ENCODE data around the gene NCSTN. TPM values are rescaled to one million over a fixed set of nuclear protein-coding genes. Genes with fewer than 3 reads are reported as not detected.
"Not testable (repeated sequence)": the region's sequence is repeated elsewhere in the genome, so short reads cannot be mapped to it uniquely, and the experiment has no call there.

The NCSTN gene
- total and polyA plus RNA-seq, 5 donors: 60.7 to 84.3 (median 69.3) TPM

GRCh38 chr1:160373696-160374095 is 30.5 kb downstream of the NCSTN start:
- DNase-seq: no peak
- ATAC-seq: no peak
- 84% methylated on average over 4 of the region's 4 CpGs for WGBS
- Histone ChIP-seq H3K27ac (ENCODE audit: low read length) (no peak overlapping the region), H3K4me1 (ENCODE audit: control insufficient read depth, insufficient read depth, low read length) (peaks cover 7% of the 10 kb centered on the region), H3K9me3 (ENCODE audit: control insufficient read depth, low read length) (no peaks in the 10 kb centered on the region), H3K4me3 (ENCODE audit: low read length) (no peak overlapping the region), H3K27me3 (ENCODE audit: control insufficient read depth, insufficient read depth) (no peaks in the 10 kb centered on the region)
- intact Hi-C loops (cut with DNase I): loop anchor here in 3 of 4 donors (10.0 kb wide), 3 partner anchors 269 to 289 kb away; partner anchors contain the start of genes IGSF8 (in 1 of the 3) and KCNJ9 (in 1 of the 3)

- WGBS: 44% methylated on average over 6 of the region's 6 CpGs
- Histone ChIP-seq H3K27me3 (ENCODE audit: control insufficient read depth, insufficient read depth) (no peaks in the 10 kb centered on the region), H3K27ac (ENCODE audit: low read length) (no peak overlapping the region), H3K9me3 (ENCODE audit: control insufficient read depth, low read length) (no peaks in the 10 kb centered on the region), H3K4me3 (ENCODE audit: low read length) (no peak overlapping the region), H3K4me1 (ENCODE audit: control insufficient read depth, insufficient read depth, low read length) (peaks cover 7% of the 10 kb centered on the region)
- intact Hi-C loops (cut with DNase I): loop anchor here in 3 of 4 donors (10.0 kb wide), 3 partner anchors 270 to 290 kb away; partner anchors contain the start of genes IGSF8 (in 1 of the 3) and KCNJ9 (in 1 of the 3)
- peak; percentile 31 to 72 (median 70) for DNase-seq
- ATAC-seq: peak; percentile 27 to 59
Measured at GRCh38 chr1:160374306-160375110, 31.3 kb downstream of the NCSTN start.

- ATAC-seq (peak; percentile 22 to 28), DNase-seq (no peak)
- H3K4me1 ChIP-seq (ENCODE audit: control insufficient read depth, insufficient read depth, low read length): peaks cover 7% of the 10 kb centered on the region
- 13% methylated on average over 9 of the region's 9 CpGs for WGBS
- intact Hi-C loops (cut with DNase I): loop anchor here in 3 of 4 donors (10.0 kb wide), 3 partner anchors 271 to 291 kb away; partner anchors contain the start of genes IGSF8 (in 1 of the 3) and KCNJ9 (in 1 of the 3)
- H3K27ac ChIP-seq (ENCODE audit: low read length): no peak overlapping the region
- no peaks in the 10 kb centered on the region for H3K27me3 ChIP-seq (ENCODE audit: control insufficient read depth, insufficient read depth)
- no peaks in the 10 kb centered on the region for H3K9me3 ChIP-seq (ENCODE audit: control insufficient read depth, low read length)
- no peak overlapping the region for H3K4me3 ChIP-seq (ENCODE audit: low read length)
Measured at GRCh38 chr1:160375788-160376524, 32.8 kb downstream of the NCSTN start.

DNA sequence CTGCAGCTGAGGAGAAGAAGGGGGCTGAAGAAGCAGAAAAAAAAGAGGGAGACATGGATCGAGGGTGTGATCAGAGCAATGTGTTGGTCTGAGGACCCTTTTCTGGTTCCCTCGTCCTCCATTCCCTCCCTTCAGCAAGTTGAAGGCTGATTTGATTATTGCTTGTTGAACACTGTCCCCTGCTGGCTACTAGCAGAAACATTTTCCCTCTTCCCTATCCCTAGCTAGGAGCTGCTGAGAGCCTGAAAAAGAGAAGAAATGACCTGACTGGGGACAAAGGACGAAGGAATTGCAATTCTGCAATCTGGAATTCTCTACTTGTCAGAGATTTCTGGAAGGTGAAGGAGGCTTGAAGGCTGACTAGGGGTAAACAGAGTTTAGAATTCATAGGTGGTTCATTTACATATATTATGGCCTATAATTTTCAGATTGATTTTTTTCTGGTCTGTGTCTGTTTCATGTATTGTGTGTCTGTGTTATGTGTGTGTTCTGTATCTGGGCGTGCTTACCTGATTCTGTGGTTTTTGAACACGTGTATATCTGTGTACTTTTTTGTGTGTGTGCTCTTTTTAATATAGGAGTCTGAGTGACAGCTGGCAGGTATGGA is 33.4 kb downstream of the NCSTN start:
- H3K4me1 ChIP-seq (ENCODE audit: control insufficient read depth, insufficient read depth, low read length): peaks cover 7% of the 10 kb centered on the region
- no peak overlapping the region for H3K27ac ChIP-seq (ENCODE audit: low read length)
- intact Hi-C loops (cut with DNase I): loop anchor here in 3 of 4 donors (10.0 kb wide), 3 partner anchors 272 to 292 kb away; partner anchors contain the start of genes IGSF8 (in 1 of the 3) and KCNJ9 (in 1 of the 3)
- H3K9me3 ChIP-seq (ENCODE audit: control insufficient read depth, low read length): no peaks in the 10 kb centered on the region
- WGBS: 6% methylated on average over 5 of the region's 5 CpGs
- DNase-seq (no peak), ATAC-seq (peak; percentile 79 to 83)
- no peak overlapping the region for H3K4me3 ChIP-seq (ENCODE audit: low read length)
- H3K27me3 ChIP-seq (ENCODE audit: control insufficient read depth, insufficient read depth): no peaks in the 10 kb centered on the region

- peaks cover 7% of the 10 kb centered on the region for H3K4me1 ChIP-seq (ENCODE audit: control insufficient read depth, insufficient read depth, low read length)
- WGBS: 74% methylated on average over 7 of the region's 7 CpGs
- ATAC-seq (no peak), DNase-seq (no peak)
- H3K9me3 ChIP-seq (ENCODE audit: control insufficient read depth, low read length): no peaks in the 10 kb centered on the region
- no peak overlapping the region for H3K27ac ChIP-seq (ENCODE audit: low read length)
- intact Hi-C loops (cut with DNase I): loop anchor here in 3 of 4 donors (10.0 kb wide), 3 partner anchors 273 to 293 kb away; partner anchors contain the start of genes IGSF8 (in 1 of the 3) and KCNJ9 (in 1 of the 3)
- no peaks in the 10 kb centered on the region for H3K27me3 ChIP-seq (ENCODE audit: control insufficient read depth, insufficient read depth)
- H3K4me3 ChIP-seq (ENCODE audit: low read length): no peak overlapping the region
Measured at GRCh38 chr1:160377585-160378206, 34.5 kb downstream of the NCSTN start.

GRCh38 chr1:160384812-160385211 is 41.6 kb downstream of the NCSTN start:
- WGBS: 96% methylated on average over 2 of the region's 2 CpGs
- intact Hi-C loops (cut with DNase I): not testable (repeated sequence)

GRCh38 chr1:160388406-160388805 is 45.2 kb downstream of the NCSTN start:
- intact Hi-C loops (cut with DNase I): not testable (repeated sequence)

More at GRCh38 chr1:160384812-160385211, 41.6 kb downstream of the NCSTN start:
- DNase-seq; H3K4me1 ChIP-seq (ENCODE audit: control insufficient read depth, insufficient read depth, low read length); H3K9me3 ChIP-seq (ENCODE audit: control insufficient read depth, low read length); H3K27ac ChIP-seq (ENCODE audit: low read length); H3K4me3 ChIP-seq (ENCODE audit: low read length); ATAC-seq; H3K27me3 ChIP-seq (ENCODE audit: control insufficient read depth, insufficient read depth): not testable (repeated sequence)

GRCh38 chr1:160394673-160395072 is 51.5 kb downstream of the NCSTN start:
- 93% methylated on average over 8 of the region's 8 CpGs for WGBS
- ATAC-seq (no peak), DNase-seq (no peak)
- intact Hi-C loops (cut with DNase I): no loop called here
- H3K27ac ChIP-seq (ENCODE audit: low read length): no peak overlapping the region
- H3K27me3 ChIP-seq (ENCODE audit: control insufficient read depth, insufficient read depth): no peaks in the 10 kb centered on the region
- no peaks in the 10 kb centered on the region for H3K9me3 ChIP-seq (ENCODE audit: control insufficient read depth, low read length)
- H3K4me3 ChIP-seq (ENCODE audit: low read length): no peak overlapping the region
- H3K4me1 ChIP-seq (ENCODE audit: control insufficient read depth, insufficient read depth, low read length): no peaks in the 10 kb centered on the region

More at GRCh38 chr1:160388406-160388805, 45.2 kb downstream of the NCSTN start:
- not testable (repeated sequence) for DNase-seq; ATAC-seq; H3K4me3 ChIP-seq (ENCODE audit: low read length); H3K27ac ChIP-seq (ENCODE audit: low read length); H3K27me3 ChIP-seq (ENCODE audit: control insufficient read depth, insufficient read depth); H3K9me3 ChIP-seq (ENCODE audit: control insufficient read depth, low read length); H3K4me1 ChIP-seq (ENCODE audit: control insufficient read depth, insufficient read depth, low read length)
- WGBS: 77% methylated on average over 4 of the region's 4 CpGs

GRCh38 chr1:160397651-160398050 is 54.5 kb downstream of the NCSTN start:
- no peak for DNase-seq
- Histone ChIP-seq H3K27me3 (ENCODE audit: control insufficient read depth, insufficient read depth) (no peaks in the 10 kb centered on the region), H3K4me1 (ENCODE audit: control insufficient read depth, insufficient read depth, low read length) (peaks cover 15% of the 10 kb centered on the region), H3K4me3 (ENCODE audit: low read length) (no peak overlapping the region), H3K9me3 (ENCODE audit: control insufficient read depth, low read length) (no peaks in the 10 kb centered on the region), H3K27ac (ENCODE audit: low read length) (no peak overlapping the region)
- intact Hi-C loops (cut with DNase I): no loop called here
- ATAC-seq: no peak
- 46% methylated on average over 1 of the region's 1 CpG for WGBS

DNA sequence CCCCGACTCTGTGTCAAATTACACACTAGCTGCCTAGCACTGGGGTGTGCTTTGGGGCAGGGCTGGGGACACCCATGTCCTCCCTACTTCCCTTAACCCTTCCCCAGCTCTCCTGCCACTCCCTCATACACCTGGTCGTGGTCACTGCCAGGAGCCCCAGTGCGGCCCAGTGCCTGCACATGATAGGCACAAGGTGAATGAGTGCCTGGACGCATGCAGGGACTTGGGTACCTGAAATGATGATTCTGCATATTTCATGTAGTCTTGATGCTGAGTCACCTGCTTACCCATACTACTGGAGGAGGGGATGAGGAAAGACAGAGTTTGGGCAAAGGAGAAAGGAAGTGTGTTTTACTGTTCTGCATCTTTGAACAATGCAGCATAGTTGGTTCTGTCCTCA is 55.6 kb downstream of the NCSTN start:
- ATAC-seq (no peak), DNase-seq (no peak)
- Histone ChIP-seq H3K4me3 (ENCODE audit: low read length) (no peak overlapping the region), H3K27me3 (ENCODE audit: control insufficient read depth, insufficient read depth) (no peaks in the 10 kb centered on the region), H3K4me1 (ENCODE audit: control insufficient read depth, insufficient read depth, low read length) (peaks cover 18% of the 10 kb centered on the region), H3K27ac (ENCODE audit: low read length) (no peak overlapping the region), H3K9me3 (ENCODE audit: control insufficient read depth, low read length) (no peaks in the 10 kb centered on the region)
- intact Hi-C loops (cut with DNase I): no loop called here
- WGBS: 85% methylated on average over 4 of the region's 4 CpGs
